HCT116 (cell line): Measurements from ENCODE around the gene GABBR1. TPM values are rescaled to one million over a fixed set of nuclear protein-coding genes. Genes with fewer than 3 reads are reported as not detected.

Experiments used
- ATAC-seq: fragments of 200-7000 bp; cut with Tn5 transposase; 2 replicates; pipeline ENCODE4 v1.9.1; 2020; ENCODE audit warnings: mild to moderate bottlenecking, moderate library complexity
- BruUV-seq: library from RNA; stranded (reverse); fragments of 400-500 nt; replicated peaks from 2 replicates; lab custom pipeline; 2021; lab: Mats Ljungman, UMichigan
- CTCF ChIA-PET: fragments of 300-600 bp; sonication (Branson Sonifier 250); formaldehyde crosslinking; loops from one replicate; lab custom pipeline; 2021; ENCODE audit warnings: antibody characterized with exemption; lab: Charles Lee
- POLR2A ChIA-PET: fragments of 300-600, 350-600 bp; sonication (Branson Sonifier 250); formaldehyde crosslinking; loops from one replicate; lab custom pipeline; 2021; ENCODE audit warnings: antibody characterized with exemption; lab: Charles Lee
- RAD21 ChIA-PET, 2 experiments: fragments of 300-600 bp; sonication (Branson Sonifier 250); formaldehyde crosslinking; loops; one replicate each; lab custom pipeline; 2023; ENCODE audit warnings: low total read pairs in 2 of 2; ENCODE audit not compliant: uncharacterized antibody in 2 of 2, unreplicated experiment in 2 of 2, low non-redundant PET in 1 of 2; lab: Charles Lee
- DNase-seq: peaks from one replicate; pipeline ENCODE4 v3.0.0-alpha.2; 2010; ENCODE audit warnings: low read depth, low spot score
- H2AFZ ChIP-seq: fragments of 200-600 bp; shearing (Covaris generic), sonication (generic); 2 replicates; pipeline ENCODE4 v1.6.1; 2017; ENCODE audit warnings: low read depth, mixed run types, mixed read lengths, antibody characterized with exemption, low read length; ENCODE audit not compliant: poor library complexity, severe bottlenecking
- H3K27ac ChIP-seq: 2 replicates; pipeline ENCODE4 v1.5.1; 2012; ENCODE audit warnings: low read depth, low read length
- H3K27me3 ChIP-seq: fragments of 200-600 bp; sonication (generic); 2 replicates; pipeline ENCODE4 v1.6.1; 2016; ENCODE audit warnings: mixed run types, low read length, mixed read lengths; ENCODE audit not compliant: insufficient read depth
- H3K36me3 ChIP-seq, 2 experiments: fragments of 200-500 bp in 1 of 2; fragments of 200-600 bp in 1 of 2; sonication (Bioruptor generic) in 1 of 2; sonication (generic) in 1 of 2; 2 replicates each; pipeline versions ENCODE4 v1.5.1 to v1.6.1; 2014 to 2016; ENCODE audit warnings: low read length in 2 of 2, inconsistent platforms in 1 of 2, mixed read lengths in 1 of 2, mixed run types in 1 of 2; ENCODE audit not compliant: insufficient read depth in 2 of 2, control insufficient read depth in 1 of 2
- H3K4me1 ChIP-seq, 2 experiments: fragments of 200-600 bp in 1 of 2; sonication (generic) in 1 of 2; 2 replicates each; pipeline versions ENCODE4 v1.5.1 to v1.6.1; 2012 to 2017; ENCODE audit warnings: low read length in 2 of 2, inconsistent platforms in 1 of 2, mild to moderate bottlenecking in 1 of 2, mixed read lengths in 1 of 2, mixed run types in 1 of 2, moderate library complexity in 1 of 2; ENCODE audit not compliant: insufficient read depth in 2 of 2, control insufficient read depth in 1 of 2
- H3K4me2 ChIP-seq: fragments of 200-600 bp; sonication (generic); 2 replicates; pipeline ENCODE4 v1.6.1; 2017; ENCODE audit warnings: mixed run types, low read length, mixed read lengths
- H3K4me3 ChIP-seq, 2 experiments: fragments of 200-600 bp in 1 of 2; sonication (generic) in 1 of 2; replicated peaks in 1 of 2; 2 replicates each; pipeline ENCODE4 v1.5.1; 2011 to 2016; ENCODE audit warnings: low read length in 2 of 2, control low read depth in 1 of 2, low read depth in 1 of 2, mild to moderate bottlenecking in 1 of 2, mixed read lengths in 1 of 2, mixed run types in 1 of 2
- H3K79me2 ChIP-seq: fragments of 200-600 bp; sonication (generic); 2 replicates; pipeline ENCODE4 v1.6.1; 2017; ENCODE audit warnings: mild to moderate bottlenecking, mixed run types, low read length, moderate library complexity, mixed read lengths; ENCODE audit not compliant: insufficient read depth
- H3K9ac ChIP-seq: fragments of 200-600 bp; sonication (generic); 2 replicates; pipeline ENCODE4 v1.6.1; 2016; ENCODE audit warnings: low read length, mixed read lengths
- H3K9me2 ChIP-seq: fragments of 200-600 bp; sonication (generic), shearing (Covaris generic); 2 replicates; pipeline ENCODE4 v1.6.1; 2017; ENCODE audit warnings: mixed run types, mild to moderate bottlenecking, moderate library complexity; ENCODE audit not compliant: insufficient read depth
- H3K9me3 ChIP-seq, 2 experiments: fragments of 200-500 bp in 1 of 2; fragments of 200-600 bp in 1 of 2; sonication (Bioruptor generic) in 1 of 2; sonication (generic) in 1 of 2; 2 replicates each; pipeline ENCODE4 v1.6.1; 2014 to 2017; ENCODE audit warnings: low read length in 2 of 2, mixed read lengths in 2 of 2, inconsistent platforms in 1 of 2, low read depth in 1 of 2, mild to moderate bottlenecking in 1 of 2, mixed run types in 1 of 2, moderate library complexity in 1 of 2; ENCODE audit not compliant: control insufficient read depth in 1 of 2, insufficient read depth in 1 of 2
- H4K20me1 ChIP-seq: fragments of 200-600 bp; sonication (generic), shearing (Covaris generic); 2 replicates; pipeline ENCODE4 v1.6.1; 2017; ENCODE audit warnings: mixed run types, mild to moderate bottlenecking, moderate library complexity; ENCODE audit not compliant: insufficient read depth
- CBX3 ChIP-seq: IDR thresholded peaks from 2 replicates; pipeline ENCODE4 v1.6.1; 2012; ENCODE audit warnings: low read depth
- CEBPB ChIP-seq: IDR thresholded peaks from 2 replicates; pipeline ENCODE4 v1.6.1; 2012; ENCODE audit warnings: low read depth
- EGR1 ChIP-seq: IDR thresholded peaks from 2 replicates; pipeline ENCODE4 v1.6.1; 2012; ENCODE audit warnings: low read depth
- EZH2 ChIP-seq: fragments of 200-600 bp; sonication (generic); IDR thresholded peaks from 2 replicates; pipeline ENCODE4 v1.6.1; 2017; ENCODE audit warnings: antibody characterized with exemption, mixed run types
- JUND ChIP-seq: IDR thresholded peaks from 2 replicates; pipeline ENCODE4 v1.6.1; 2012
- POLR2AphosphoS5 ChIP-seq: IDR thresholded peaks from 2 replicates; pipeline ENCODE4 v1.6.1; 2011; ENCODE audit warnings: mild to moderate bottlenecking, low read depth, low read length, moderate library complexity
- RAD21 ChIP-seq: IDR thresholded peaks from 2 replicates; pipeline ENCODE4 v1.6.1; 2012; ENCODE audit warnings: low read depth, mild to moderate bottlenecking
- SIN3A ChIP-seq: IDR thresholded peaks from 2 replicates; pipeline ENCODE4 v1.6.1; 2012; ENCODE audit warnings: low read depth
- SRF ChIP-seq: IDR thresholded peaks from 2 replicates; pipeline ENCODE4 v1.6.1; 2012; ENCODE audit warnings: low read depth
- ZNF274 ChIP-seq: fragments of 200-500 bp; sonication (Bioruptor generic); IDR thresholded peaks from 2 replicates; pipeline ENCODE4 v1.6.1; 2014; ENCODE audit warnings: mild to moderate bottlenecking, low read depth, low read length, inconsistent platforms
- intact Hi-C: fragments of 100-400 bp; cut with micrococcal nuclease; formaldehyde crosslinking; loops from 2 replicates; pipeline ENCODE4 v1.10.0; 2022
- total RNA-seq: library from RNA; stranded (reverse); gene quantifications from one replicate; pipeline ENCODE4 v1.2.1, GENCODE V29; 2021; ENCODE audit not compliant: unreplicated experiment
- TF ChIP-seq, protein P1 (sequence below): IDR thresholded peaks from 2 replicates; pipeline ENCODE4 v1.6.1; 2011; ENCODE audit warnings: mild to moderate bottlenecking, low read length, moderate library complexity; ENCODE audit not compliant: insufficient replicate concordance; ENCODE audit errors: extremely low read depth

Gene GABBR1
- total RNA-seq, 1 experiment from 2014 or later = 43.4 TPM

GRCh38 chr6:29522227-29522626, 110.8 kb downstream of the GABBR1 start:
- TF ChIP-seq, protein P1, sequence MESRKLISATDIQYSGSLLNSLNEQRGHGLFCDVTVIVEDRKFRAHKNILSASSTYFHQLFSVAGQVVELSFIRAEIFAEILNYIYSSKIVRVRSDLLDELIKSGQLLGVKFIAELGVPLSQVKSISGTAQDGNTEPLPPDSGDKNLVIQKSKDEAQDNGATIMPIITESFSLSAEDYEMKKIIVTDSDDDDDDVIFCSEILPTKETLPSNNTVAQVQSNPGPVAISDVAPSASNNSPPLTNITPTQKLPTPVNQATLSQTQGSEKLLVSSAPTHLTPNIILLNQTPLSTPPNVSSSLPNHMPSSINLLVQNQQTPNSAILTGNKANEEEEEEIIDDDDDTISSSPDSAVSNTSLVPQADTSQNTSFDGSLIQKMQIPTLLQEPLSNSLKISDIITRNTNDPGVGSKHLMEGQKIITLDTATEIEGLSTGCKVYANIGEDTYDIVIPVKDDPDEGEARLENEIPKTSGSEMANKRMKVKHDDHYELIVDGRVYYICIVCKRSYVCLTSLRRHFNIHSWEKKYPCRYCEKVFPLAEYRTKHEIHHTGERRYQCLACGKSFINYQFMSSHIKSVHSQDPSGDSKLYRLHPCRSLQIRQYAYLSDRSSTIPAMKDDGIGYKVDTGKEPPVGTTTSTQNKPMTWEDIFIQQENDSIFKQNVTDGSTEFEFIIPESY = no peak
- TF ChIP-seq SRF (no peak), POLR2AphosphoS5 (no peak), EGR1 (no peak), SIN3A (no peak), CBX3 (no peak)
- TF ChIP-seq, all 23 proteins: peak for 0
- Histone ChIP-seq H3K4me1 (no peaks in the 10 kb centered on the region), H3K9ac (no peak overlapping the region), H4K20me1 (no peaks in the 10 kb centered on the region), H3K4me2 (no peak overlapping the region), H3K27me3 (no peaks in the 10 kb centered on the region), H3K27ac (no peak overlapping the region), H2AFZ (no peak overlapping the region), H3K9me2 (no peaks in the 10 kb centered on the region), H3K4me3 (no peak overlapping the region), H3K9me3 (no peaks in the 10 kb centered on the region), H3K79me2 (no peaks in the 10 kb centered on the region), H3K36me3 (no peaks in the 10 kb centered on the region)
- no peak for ATAC-seq
- BruUV-seq = no TSS peak
- CTCF ChIA-PET = no interaction called here
- RAD21 ChIA-PET = no interaction called here
- POLR2A ChIA-PET = no interaction called here
- intact Hi-C loops = no loop called here
- DNase-seq = no peak

DNA sequence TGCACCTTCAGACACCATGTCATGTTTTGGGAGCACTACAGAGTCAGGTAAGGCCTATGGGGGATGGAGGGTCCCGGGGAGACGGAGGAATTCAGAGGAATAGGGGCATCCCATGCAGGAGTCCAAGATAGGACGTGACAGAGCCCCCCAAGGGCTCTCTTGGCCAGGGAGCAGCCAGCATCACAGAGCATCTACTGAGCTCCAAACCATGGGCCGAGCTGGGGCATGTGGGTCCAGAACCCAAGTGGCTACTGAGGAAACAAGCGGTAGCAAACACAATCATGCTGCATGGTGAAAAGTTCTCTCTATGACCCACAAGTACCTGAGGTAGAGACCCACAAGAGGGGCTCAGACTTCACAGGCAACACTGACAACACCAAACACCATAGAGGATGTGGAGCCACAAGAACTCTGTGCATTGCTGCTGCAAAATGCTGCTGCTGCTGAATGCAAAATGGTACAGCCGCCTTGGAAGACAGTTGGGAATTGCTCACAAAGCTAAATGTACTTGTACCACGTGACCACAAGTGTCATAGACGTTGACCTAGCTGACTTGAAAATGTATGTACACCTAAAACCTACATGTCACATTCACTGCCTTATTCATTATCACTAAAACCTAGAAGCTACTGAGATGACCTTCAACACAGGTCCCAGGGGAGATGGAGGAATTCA, 111.8 kb downstream of the GABBR1 start:
- DNase-seq (no peak), ATAC-seq (no peak)
- Histone ChIP-seq H3K27me3 (no peaks in the 10 kb centered on the region), H3K9me3 (no peaks in the 10 kb centered on the region), H4K20me1 (no peaks in the 10 kb centered on the region), H3K4me2 (no peak overlapping the region), H3K9ac (no peak overlapping the region), H3K4me1 (peaks cover 0 to 4% of the 10 kb centered on the region in 2 experiments; a peak in 2 of 4 replicates), H3K79me2 (no peaks in the 10 kb centered on the region), H3K4me3 (no peak overlapping the region), H3K36me3 (no peaks in the 10 kb centered on the region), H3K9me2 (no peaks in the 10 kb centered on the region), H3K27ac (no peak overlapping the region), H2AFZ (no peak overlapping the region)
- ChIA-PET CTCF (no interaction called here), RAD21 (no interaction called here), POLR2A (no interaction called here)
- BruUV-seq = no TSS peak
- intact Hi-C loops = no loop called here
- no peak for TF ChIP-seq EZH2
- no peak for TF ChIP-seq POLR2AphosphoS5
- TF ChIP-seq CEBPB = no peak
- TF ChIP-seq ZNF274 = no peak
- TF ChIP-seq RAD21 = no peak
- no peak for TF ChIP-seq JUND
- no peak for TF ChIP-seq EGR1
- TF ChIP-seq SIN3A = no peak
